NK-92 (cell line): ENCODE measurements around the gene CIC.
A peak's percentile ranks its signal among the peaks of the same experiment; 100 is the strongest.

Experiments used
- DNase-seq: peaks from one replicate; lab custom pipeline; 2025; ENCODE audit not compliant: unreplicated experiment; lab: John Stamatoyannopoulos, UW

Gene CIC

GRCh38 chr19:42275103-42275502, 6.1 kb downstream of the CIC start:
- no peak for DNase-seq

GRCh38 chr19:42275517-42275916, 6.5 kb downstream of the CIC start:
- DNase-seq, result no peak

- no peak for DNase-seq
Measured at GRCh38 chr19:42276284-42276683, 7.2 kb downstream of the CIC start.

- no peak for DNase-seq
Measured at GRCh38 chr19:42276821-42277220, 7.8 kb downstream of the CIC start.

GRCh38 chr19:42277821-42278451, 8.9 kb downstream of the CIC start:
- DNase-seq, result no peak

- no peak for DNase-seq
Measured at GRCh38 chr19:42278452-42279154, 9.6 kb downstream of the CIC start.

GRCh38 chr19:42279155-42279901, 10.3 kb downstream of the CIC start:
- no peak for DNase-seq

- DNase-seq, result no peak
Measured at GRCh38 chr19:42279902-42280814, 11.1 kb downstream of the CIC start.

- no peak for DNase-seq
Measured at GRCh38 chr19:42280815-42281145, 11.7 kb downstream of the CIC start.

- DNase-seq, result no peak
Measured at GRCh38 chr19:42281146-42281826, 12.2 kb downstream of the CIC start.

- no peak for DNase-seq
Measured at GRCh38 chr19:42281827-42282762, 13.0 kb downstream of the CIC start.

- no peak for DNase-seq
Measured at GRCh38 chr19:42282819-42283187, 13.8 kb downstream of the CIC start.

GRCh38 chr19:42283188-42284065, 14.4 kb downstream of the CIC start:
- DNase-seq, result peak; percentile 85

- DNase-seq, result no peak
Measured at GRCh38 chr19:42284066-42284501, 15.0 kb downstream of the CIC start.

- DNase-seq, result no peak
Measured at GRCh38 chr19:42284591-42285341, 15.7 kb downstream of the CIC start.

GRCh38 chr19:42285541-42285941, 16.5 kb downstream of the CIC start:
- DNase-seq, result no peak

- DNase-seq, result no peak
Measured at GRCh38 chr19:42285988-42286348, 16.9 kb downstream of the CIC start.
